IPS-18c (cell line): ENCODE data around the gene GHR.
A peak's percentile ranks its signal among the peaks of the same experiment; 100 is the strongest.

Experiments used
- H3K4me3 ChIP-seq: 2 replicates; pipeline ENCODE4 v1.7.0; 2013; ENCODE audit warnings: low read depth, mild to moderate bottlenecking, low read length, moderate library complexity; ENCODE audit not compliant: insufficient read depth
- H3K9me3 ChIP-seq: one replicate; pipeline ENCODE4 v1.6.1; 2013; ENCODE audit warnings: mild to moderate bottlenecking, low read length, moderate library complexity; ENCODE audit not compliant: control insufficient read depth, insufficient read depth

The GHR gene

DNA sequence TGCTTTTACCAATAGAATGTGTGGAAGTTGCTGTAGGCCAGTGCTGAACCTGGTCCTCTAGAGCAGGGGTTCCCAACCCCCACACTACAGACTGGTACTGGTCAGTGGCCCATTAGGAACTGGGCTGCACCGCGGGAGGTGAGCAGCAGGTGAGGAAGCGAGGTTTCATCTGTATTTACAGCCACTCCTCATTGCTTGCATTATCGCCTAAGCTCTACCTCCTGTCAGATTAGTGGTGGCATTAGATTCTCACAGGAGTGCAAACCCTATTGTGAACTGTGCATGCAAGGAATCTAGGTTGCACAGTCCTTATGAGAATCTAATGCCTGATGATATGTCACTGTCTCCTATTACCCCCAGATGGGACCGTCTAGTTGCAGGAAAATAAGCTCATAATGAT is 327.3 kb downstream of the GHR start:
- Histone ChIP-seq H3K4me3 (no peak overlapping the region), H3K9me3 (no peaks in the 10 kb centered on the region)

DNA sequence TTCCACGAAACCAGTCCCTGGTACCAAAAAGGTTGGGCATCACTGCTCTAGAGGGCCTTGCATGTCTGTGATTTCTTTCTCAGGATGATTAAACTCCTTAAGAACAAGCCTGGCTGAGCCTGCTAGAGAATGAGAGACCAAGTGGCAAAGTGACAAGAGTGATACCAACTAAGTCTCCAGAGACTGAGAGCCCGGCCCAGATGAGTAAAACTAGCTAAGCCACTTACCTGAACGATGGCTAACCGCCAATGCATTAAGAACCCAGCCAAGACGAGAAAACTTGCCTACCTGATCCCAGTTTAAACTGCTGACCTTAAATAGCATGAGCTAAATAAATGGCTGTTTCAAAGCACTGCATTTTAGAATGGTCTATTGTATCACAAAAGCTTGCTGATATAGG is 327.8 kb downstream of the GHR start:
- H3K4me3 ChIP-seq: no peak overlapping the region
- H3K9me3 ChIP-seq: no peaks in the 10 kb centered on the region

DNA sequence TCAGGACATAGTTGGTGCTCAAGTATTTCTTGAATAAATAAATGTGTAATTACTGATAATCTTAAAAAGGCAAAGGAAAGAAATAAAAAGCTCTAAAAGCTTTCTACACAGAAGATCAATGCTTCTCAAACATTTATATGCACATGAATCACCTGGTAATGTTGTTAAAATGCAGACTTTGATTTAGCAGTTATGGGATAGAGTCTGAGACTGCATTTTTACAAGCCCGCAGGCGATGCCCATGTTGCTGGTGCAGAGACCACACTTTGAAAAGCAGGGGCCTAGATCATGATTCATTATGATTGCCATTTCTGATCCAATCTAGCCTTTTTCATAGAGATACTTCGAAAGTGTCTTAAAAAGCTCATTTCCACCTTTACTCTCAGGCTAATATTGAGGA is 329.9 kb downstream of the GHR start:
- Histone ChIP-seq H3K4me3 (no peak overlapping the region), H3K9me3 (no peaks in the 10 kb centered on the region)

DNA sequence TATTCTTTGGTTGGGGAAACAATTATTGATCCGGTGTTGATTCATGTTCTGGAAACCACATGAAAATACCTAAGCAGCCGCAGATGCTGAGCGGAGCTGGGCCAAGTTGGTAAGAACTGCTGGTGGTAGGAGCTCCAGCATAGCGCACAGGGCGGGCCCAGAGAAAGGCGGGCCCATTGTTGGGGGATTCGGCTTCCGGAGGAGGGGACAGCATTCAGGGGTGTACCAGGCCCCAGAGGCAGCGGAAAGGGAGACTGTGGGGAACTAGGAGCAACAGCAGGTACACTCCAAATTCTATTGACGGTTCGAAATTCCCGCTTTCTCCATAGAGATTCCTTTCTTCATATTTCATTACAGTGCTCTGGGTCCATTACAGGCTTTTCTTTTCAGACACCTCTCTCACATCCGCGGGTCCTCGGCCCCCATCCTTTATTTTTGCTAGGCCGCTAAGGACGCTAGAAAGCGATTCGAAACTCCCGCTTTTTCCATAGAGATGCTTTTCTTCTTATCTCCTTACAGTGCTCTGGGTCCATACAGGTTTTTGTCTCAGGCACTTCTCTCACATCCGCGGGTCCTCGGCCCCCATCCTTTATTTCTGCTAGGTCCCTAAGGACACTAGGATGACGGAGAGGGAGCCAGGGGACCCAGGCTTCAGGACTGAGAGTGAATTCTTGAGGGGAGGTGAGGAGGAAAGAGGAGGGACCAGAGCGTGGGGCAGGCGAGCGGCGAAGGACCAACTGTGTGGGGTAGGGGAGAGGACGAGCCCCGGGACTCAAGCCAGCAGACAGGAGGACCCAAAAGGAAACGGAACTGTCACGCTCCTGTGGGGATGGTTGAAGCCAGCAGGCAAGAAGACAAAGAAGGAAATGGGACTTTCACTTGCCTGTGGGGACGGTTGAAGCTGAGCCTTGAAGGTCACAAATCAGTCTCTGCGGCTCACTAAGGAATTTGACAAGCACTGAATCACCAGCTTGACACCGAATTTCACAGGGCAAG is 333.7 kb downstream of the GHR start, which contains the start of gene CCDC152:
TSS of gene CCDC152 (plus strand) at position 213 of the 996 bp plus-strand sequence. CDS start 2,304 bp downstream, outside the sequence.
- Histone ChIP-seq H3K9me3 (no peaks in the 10 kb centered on the region), H3K4me3 (peak within 1 kb of the TSS; percentile 53)

DNA sequence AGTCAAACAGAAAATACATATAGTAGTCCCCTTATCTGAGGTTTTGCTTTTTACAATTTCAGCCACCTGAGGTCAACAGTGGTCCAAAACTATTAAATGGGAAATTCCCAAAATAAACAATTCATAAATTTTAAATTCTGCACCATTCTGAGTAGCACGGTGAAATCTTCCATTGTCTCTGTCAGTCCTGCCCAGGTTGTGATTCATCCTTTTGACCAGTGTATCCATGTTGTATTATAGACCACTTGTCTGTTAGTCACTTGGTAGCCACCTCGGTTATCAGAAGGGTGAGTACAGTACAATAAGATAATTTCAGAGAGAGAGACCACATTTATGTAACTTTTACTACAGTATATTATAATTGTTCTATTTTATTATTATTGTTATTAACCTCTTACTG is 336.2 kb downstream of the GHR start:
- no peak overlapping the region for H3K4me3 ChIP-seq
- H3K9me3 ChIP-seq: no peaks in the 10 kb centered on the region

DNA sequence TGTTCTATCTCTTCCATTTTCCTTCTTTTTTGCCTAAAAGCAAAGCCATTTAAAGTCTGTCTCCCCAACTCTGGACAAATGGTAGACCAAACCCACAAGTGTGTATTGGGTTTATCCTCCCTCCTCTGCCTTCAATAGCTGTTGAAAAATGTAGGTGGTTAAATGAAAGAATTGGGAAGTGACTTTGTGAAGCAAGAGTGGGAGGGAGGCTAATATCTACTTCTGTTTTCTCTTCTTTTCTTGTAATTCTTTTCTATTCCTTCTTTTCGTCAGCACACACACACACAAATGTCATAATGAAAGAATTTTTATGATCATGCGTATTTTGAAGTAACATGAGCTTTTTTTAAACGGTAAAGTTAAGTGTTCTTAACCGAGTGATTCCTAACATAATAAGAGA is 337.2 kb downstream of the GHR start:
- Histone ChIP-seq H3K4me3 (no peak overlapping the region), H3K9me3 (no peaks in the 10 kb centered on the region)

- no peaks in the 10 kb centered on the region for H3K9me3 ChIP-seq
- H3K4me3 ChIP-seq: no peak overlapping the region
These were observed 338.6 kb downstream of the GHR start for GRCh38 chr5:42761791-42762190.

DNA sequence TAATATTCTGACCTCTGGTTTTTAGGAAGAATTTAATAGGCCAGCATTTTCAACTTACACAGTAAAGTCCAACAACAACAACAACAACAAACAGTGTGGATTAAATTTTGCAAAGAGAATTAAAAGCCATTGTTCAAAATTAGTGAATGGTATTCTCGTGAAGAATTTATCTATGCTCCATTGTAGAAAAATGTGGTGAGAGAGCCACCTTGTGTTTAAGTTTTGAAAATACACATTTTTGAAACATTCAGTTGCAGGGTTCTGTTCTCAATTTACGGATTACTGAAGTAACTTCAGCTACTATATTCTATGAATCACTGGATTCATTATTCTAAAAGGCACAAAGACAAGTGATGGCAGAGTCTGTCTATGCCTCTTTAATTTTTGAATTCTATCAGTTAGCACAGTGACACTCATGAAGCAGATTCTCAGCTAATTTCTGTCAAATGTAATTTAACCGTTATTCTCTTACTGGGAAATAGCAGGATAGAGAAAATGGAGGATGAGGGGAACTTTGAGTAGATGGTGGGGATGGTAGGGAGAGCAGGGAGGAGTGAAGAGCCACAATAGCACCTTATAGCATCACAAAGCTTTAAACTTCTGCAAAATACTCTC is 344.4 kb downstream of the GHR start:
- Histone ChIP-seq H3K9me3 (no peaks in the 10 kb centered on the region), H3K4me3 (no peak overlapping the region)

DNA sequence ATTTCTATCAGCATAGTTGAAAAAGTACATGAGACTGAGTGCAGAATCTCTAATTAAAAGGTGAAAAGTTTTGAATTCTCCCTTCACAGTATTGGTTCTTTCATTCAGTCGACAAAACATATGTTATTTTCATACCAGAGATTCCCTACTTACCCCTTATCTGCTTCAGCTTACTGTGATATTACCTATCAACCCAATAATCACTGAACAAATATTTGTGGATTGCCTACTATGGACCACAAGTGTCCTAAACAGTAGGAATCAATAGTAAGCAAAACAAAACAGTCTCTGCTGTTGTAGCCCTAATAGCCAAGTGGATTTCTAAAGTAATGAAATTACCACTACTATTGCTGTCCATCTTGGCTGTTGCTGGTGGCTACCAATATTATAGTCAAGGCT is 344.9 kb downstream of the GHR start:
- Histone ChIP-seq H3K4me3 (no peak overlapping the region), H3K9me3 (no peaks in the 10 kb centered on the region)

DNA sequence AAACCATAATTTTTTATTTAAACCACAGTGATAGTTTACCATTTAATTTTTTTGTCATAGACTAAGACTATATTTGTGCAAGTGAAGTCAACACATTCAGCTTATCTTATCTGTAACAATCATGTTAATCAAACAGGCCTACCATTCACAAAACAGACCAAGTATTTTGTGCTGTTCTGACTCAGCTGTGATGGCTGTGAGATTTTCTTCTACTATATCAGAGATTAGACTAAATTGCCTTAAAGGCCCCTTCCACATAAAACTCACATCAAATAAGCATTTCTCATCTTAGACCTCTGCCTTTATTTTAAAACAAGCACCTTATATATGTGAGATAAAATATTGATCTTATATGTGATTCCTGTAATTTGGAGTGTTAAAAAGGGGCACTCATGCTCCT is 346.8 kb downstream of the GHR start:
- H3K9me3 ChIP-seq: no peaks in the 10 kb centered on the region

More for the DNA sequence above, 346.8 kb downstream of the GHR start:
- no peak overlapping the region for H3K4me3 ChIP-seq
